ENCODE measurements around the gene TRMU.

The TRMU gene

DNA sequence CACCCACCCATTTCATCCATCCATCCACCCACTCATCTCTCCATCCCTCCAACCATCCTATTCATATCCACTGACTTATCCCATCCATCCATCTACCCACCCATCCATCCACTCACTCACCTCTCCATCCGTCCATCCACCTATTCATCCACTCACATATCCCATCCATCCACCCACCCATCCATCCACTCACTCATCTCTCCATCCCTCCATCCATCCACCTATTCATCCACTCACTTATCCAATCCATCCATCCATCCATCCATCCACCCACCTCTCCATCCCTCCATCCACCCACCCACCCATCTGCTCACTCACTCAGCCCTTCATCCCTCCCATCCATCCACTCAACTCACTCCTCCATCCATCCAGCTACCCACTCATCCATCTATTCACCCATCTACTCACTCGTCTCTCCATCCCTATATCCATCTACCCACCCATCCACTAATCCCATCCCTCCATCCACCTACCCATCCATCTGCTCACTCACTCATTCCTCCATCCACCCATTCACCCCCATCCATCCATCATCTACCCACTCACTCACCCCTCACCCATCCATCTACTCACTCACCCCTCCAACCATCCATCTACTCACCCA lies 36.2 kb downstream of the TRMU start:
- no peak for DNase-seq

DNA sequence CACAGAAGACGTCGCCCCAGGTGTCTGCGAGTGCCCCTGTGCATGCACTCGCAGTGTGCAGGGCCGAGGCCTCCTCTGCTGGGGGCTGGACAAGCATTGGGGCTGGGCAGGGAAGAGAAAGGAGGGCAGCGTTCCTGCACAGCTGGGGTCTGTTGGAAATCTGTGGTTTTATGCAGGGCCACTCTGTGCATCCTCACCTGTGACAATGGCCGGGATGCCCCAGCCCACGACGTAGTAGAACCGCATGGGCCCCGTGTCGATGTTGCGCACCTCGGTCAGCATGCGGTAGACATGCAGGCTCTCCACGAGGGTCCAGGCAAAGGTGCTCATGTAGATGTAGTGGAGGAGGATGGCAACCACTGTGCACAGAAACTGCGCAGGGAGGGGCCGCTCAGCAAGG lies 37.2 kb downstream of the TRMU start:
- DNase-seq, result no peak

DNA sequence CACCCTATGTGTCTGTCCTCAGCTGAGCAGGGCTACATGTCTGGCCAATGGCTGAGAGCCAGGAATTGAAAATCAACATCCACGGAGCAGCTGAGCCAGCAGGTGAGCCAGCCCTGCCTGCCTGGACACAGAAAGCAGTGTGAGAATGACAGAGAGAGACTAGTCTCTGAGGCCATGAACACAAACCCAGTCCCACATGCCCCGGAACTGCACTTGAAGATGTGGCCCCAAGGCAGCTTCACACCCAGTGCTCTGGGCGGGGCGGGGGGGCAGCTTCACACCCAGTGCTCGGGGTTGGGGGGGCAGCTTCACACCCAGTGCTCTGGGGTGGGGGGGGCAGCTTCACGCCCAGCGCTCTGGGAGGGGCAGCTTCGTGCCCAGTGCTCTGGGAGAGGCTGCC lies 37.6 kb downstream of the TRMU start:
- no peak for DNase-seq

DNA sequence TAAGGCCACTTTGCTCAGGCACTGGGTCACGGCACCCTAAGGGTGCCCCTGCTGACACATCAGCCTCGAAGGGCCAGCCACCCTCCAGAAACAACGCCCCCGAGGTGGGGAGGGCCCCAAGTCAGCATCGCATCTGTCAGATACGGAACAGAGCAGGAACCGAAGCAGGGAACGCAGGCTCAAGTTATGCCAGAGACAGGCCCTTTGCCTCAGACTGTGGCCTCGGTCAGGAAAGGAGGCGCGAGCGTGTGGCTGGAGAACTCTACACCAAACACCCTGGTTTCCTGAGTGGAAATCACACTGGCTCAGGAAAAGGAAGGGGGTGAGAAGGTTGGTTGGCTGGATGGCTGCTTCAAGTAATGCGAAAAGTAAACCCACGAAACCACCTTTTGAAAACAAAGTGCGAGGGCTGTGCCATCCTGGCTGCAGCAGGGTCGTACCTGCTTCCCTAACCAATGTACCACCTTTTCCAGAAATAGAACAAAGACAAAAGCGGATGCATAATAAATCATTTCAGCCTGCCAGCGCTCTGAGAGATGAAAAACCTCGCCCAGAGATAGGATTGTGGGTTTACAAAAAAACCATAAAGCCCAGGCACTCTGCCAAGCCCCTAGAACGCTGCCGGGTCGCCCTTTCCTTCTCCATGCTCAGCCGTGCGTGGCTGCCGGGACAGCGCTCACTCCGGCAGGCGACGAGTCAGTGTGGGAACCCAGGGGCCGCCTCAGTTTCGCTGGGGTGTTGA lies 38.6 kb downstream of the TRMU start:
- DNase-seq, result no peak

DNA sequence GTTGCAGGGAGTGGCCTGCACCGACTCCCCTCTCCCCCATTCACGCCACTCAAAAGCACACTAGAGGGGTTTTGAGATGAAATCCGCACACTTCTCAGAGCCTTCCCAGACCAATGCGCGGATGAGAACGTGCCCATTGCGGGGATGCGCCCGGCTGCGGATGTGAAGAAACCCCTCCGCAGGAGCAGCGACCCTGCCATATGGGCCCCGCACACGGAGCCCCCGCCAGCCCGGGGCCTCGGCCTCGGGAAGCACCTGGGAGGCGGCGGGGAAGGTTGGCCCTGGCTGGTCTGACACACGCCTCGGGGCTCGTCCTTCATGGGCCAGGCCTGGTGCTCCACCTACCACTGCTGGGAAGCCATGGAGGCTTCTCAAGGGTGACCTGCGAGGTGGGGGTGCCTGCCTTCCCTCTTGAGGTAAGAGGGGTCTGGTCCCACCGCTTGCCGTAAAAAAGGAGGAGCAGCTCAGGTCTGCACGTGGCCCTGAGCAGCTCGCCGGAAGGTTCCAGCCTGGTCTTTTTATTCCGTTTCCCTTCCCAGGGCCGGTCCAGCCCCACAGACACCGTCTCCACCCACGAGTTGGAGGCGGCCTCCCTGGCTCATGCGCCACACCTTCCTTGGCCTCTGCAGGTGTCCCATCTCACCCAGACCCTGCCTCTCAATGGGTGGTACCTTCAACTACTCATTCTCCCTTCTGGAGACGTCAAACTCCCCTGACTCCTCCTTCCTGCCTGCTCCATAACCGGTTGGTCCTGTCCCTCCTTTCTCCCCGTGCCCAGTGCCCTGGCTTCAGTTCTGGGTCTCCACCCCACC lies 39.4 kb downstream of the TRMU start:
- no peak for DNase-seq

DNA sequence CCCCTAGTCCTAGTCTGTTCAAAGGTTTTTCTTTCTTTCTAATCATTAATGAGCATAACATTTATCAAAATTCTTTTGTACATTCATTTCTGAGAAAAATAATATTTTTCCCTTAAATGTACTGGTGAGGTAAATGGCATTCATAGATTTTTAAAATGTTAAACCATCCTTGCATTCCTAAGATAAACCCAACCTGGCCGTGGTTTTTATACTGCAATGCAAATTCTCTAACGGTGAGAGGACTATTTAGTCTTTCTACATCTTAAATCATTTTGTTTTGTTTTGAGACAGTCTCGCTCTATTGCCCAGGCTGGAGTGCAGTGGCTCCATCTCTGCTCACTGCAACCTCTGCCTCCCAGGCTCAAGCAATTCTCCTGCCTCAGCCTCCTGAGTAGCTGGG lies 40.6 kb downstream of the TRMU start:
- no peak for DNase-seq

DNA sequence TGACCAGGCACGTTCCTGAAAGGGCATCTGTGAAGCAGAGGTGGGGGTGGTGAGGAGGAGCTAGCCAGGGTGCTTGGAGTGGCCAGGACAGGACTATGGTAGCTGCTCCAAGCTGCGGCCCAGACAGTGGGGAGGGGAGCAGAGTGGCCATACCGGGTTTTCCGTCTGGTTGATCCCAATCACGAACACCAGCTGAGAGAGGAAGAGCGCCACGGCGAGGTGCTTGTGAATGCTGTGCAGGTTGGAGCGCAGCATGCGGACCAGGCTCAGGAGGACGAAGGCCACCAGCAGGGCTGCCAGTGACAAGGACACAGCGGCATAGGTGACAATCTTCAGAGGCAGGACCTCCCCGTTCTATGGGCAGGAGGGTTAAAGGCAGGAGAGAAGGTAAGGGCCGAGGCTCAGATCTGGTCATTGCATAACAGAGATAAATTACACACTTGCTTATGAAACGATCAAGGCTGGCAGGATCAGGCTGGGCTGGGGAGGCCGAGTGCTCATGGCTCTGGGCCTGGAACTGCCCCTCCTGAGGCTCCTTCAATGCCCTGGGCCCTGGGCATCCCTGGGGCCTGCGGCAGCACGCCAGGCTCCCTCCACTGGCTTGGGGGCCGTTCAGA lies 41.5 kb downstream of the TRMU start:
- no peak for DNase-seq

DNA sequence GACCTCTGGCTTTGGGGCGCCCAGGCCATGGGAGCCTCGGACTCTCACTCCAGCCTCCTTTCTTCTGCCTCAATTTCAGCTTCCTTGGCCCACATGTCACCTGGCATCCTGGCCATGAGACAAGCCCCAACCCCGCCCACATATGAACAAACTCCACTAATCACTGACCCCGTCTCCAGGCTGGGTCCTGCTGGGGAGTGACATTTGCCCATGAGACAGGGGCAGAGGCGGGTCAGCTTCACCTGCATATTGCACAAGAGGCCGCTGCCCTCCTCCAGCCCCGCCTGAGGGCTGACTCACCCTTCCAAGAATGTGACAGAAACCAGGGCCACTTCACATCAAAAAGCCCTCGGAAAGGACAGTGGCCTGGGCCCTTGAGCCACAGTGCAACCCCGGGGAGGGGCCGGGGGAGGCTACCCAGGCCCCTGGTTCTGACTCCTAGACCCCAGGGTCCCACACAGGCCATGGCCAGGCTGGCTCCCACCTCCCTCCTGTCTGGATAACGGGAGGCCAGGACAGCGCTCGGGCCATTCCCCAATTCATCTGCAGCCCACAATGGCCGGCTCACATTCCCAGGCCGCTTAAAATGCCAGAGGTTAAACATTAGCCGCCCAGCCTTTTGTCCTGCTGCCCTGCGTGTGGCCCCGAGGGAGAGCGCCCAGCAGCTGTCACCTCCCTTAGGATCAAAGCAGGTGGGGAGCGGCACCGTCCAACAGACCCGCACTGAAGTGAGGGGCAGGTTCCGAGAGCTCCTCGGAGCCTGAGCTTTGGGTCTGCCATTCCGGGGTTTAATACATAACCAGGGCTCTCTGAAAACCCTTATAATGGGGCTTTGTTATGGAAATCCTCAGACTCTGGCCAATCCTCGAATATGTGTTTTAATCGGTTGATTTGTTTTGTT lies 42.3 kb downstream of the TRMU start:
- DNase-seq, result no peak

DNA sequence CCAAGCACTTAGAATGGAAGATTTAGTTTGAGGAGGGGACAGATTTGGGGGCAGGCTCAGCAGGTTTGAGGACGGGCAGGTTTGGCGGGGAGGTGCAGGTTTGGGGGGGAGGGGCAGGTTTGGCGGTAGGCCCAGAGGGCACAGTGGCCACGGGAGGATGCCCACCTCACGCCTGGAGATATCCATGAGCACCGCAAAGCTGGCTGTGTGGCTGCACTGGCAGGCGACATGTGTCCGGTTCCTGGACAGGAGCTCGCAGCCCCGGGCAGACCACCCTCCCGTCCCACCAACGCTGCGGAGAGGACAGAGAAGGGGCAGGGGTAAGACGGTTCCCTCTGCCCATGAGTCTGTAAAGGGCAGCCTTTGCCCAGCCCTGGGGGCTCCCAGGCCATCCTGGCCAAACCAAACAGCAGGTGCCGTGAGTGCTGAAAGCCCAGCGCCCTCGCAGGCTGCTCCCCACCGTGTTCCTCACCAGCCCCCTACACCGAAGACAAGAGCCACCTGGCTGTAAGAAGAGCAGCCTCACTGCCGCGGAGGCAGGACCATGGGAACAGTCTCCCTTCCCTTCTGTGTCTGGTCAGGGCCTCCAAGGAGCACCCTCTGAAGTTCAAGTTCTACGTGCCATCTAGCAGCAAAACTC lies 43.0 kb downstream of the TRMU start:
- DNase-seq, result no peak

DNA sequence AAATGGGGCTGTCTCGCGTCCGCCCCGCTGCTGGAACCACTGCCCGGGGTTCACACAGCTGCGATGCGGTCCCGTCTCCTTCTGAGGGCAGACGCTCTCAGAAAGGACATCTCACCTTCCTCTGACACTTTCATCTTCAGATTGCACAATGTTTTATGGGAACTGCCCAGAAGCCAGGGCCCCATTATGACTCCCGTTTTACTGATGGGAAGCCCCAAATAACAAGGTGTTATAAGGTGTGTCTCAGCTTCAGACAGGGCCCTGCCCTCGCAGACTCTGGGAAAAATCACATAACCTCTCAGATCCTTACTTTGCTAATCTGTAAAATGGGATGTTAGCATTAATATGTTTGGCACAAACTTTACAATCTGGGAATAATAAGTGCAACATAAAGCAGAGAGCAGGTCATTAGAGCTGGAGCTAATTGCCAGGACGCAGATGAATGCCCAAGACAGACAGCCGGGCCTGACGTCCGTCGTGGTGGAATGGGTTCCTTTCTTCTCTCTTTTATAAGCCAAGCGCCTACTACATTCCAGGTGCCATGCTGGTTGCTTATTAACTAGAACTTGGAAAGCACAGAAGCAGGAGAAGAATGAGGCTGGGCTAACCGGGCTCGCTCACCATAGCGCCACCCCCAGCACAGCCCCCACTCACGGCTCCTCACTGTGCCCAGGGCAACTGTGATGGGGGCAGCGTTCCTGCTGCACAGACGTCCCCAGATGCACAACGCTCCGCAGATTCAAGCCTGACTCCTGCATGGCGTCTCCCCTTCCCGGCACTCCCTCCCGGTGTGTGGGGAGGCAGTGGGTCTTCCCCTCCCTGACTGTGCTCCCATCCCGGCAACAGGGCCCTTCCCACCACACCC lies 43.8 kb downstream of the TRMU start:
- DNase-seq, result no peak

DNA sequence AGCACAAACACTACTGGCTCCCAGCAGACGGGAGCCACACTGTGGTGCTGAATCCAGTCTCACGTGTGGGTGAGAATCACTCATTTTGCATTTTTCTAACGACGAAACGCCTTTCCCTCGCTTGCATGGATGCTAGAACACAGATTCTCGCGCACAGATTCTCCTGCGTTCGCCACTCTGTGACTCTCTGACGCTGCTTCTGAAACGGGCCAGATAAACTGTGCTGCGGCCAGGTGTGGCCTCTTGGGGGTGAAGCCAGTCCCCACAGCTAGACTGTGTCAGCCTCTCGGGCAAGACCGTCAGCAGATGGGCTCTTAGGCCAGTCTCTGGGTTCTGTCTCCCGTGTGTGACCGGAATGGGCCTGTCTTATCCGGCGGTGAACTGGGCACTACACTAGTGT lies 44.6 kb downstream of the TRMU start:
- no peak for DNase-seq

DNA sequence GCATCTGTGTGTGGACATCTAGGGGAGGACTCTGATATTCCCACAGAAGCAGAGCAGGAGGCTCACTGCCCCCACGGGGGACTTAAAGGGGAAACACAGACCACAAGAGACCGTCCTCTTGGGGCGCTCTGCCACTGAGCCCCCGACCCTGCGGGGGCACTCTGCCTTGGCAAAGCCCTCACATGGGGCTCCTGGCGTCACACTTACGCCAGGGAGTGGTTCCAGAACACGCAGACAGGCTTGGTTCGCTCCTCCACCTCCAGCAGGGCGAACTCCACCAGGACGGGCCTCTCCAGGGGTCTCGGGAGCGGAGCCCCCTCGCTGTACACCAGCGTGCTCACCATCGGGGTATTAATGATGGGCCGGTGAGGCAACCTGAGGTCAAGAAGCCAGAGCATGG lies 45.1 kb downstream of the TRMU start:
- DNase-seq, result no peak

DNA sequence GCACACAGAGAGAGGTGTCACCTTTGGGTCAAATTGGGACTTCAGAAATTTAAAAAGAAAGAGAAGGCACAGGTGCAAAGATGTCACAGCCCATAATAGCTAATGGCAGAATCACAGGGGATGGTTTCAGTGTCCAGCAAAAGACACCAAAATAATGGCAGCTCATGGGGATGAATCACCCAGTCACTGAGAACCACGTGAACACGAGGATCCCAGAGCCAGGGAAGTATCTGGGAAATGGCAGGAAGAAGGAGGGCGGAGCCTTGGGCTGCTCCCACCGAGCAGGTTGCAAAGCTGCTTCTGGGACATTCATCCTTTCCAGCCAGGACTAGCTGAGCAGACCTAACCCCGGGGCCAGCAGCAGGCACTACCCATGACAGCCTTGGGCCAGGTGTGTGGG lies 45.6 kb downstream of the TRMU start:
- no peak for DNase-seq

DNA sequence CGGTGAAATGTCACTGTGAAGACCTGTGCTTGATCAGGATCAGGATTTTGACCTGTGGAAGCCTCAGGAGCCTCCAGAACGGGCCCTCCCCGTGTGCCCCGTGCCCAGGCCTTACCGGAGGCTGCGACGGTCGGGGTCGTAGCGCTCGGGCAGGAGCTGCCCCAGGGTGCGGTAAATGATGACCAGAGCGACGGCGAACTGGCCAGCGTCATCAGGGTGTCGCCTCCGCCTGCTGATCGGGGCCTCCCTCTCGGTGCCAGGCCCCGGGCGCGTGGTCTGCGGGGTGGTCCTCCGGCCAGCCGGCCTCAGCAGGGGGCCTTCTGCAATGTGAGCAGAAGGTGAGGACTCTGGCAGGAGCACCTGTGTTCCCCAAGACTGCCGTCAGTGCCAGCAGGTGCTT lies 46.2 kb downstream of the TRMU start:
- DNase-seq, result no peak

DNA sequence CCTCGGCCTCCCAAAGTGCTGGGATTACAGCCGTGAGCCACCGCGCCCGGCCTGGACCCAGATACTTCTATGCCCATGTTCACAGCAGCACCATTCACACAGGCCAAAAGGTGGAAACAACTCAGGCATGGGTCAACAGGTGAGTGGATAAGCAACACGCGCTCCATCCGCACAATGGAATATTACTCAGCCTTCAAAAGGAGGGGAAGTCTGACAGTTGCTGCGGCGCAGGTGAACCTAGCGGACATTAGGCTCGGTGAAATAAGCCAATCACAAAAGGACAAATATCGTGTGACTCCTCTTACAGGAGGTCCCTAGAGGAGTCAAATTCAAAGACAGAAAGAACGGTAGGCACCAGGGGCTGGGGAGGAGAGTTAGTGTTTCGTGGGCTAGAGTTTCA lies 47.0 kb downstream of the TRMU start:
- DNase-seq, result no peak

DNA sequence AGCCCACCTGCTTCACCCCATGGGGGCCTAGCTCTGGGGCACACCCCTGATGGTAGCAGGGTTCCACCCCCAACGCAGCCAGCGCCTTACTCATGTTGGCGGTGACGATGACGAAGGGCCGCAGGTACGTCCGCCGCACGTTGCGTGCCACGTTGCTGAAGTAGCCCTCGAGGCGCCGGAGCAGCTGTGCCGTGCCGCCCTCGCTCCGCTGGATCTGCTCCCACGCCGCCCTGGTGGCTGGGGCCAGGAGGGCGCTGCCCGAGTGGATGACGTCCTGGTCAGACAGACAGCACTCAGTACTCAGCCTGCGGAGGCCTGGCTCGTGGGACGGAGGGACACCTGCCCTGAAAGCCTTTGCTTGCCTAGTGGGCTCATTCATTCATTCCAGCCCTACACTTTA lies 50.8 kb downstream of the TRMU start:
- no peak for DNase-seq

DNA sequence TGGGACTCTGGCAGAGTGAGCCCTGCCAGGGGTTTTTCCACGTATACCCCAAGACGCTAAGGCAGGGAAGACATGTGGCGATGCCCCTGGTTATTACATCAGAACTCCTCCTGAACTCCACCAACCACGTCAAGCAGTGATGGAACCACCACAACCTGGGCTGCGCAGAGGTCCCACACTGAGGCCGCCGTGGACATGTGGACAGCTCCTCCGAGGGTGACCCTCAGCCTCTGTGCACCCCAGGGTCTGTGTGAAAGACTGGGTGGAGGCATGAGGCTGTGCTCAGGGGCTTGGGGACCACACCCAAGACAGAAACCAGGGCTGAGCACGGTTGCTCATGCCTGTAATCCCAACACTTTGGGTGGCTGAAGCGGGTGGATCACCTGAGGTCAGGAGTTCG lies 52.2 kb downstream of the TRMU start:
- DNase-seq, result no peak

DNA sequence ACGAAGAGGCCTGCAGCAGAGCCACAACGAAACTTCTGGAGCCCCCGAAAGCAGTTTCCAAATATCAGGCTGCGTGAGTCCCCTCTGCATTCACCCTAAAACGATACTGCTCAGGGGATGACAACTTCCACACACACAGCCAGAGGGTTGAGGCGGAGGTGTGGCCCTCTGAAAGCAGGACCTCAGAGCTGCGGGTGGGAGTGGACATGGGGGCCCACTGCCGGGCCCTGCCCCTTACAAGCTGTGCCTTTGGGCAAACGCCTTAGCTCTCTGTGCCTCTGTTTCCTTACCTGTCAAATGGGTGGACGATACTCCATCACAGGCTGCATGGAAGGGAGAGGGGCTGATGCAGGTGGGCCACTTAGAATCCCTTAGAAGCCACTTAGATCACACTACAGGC lies 53.1 kb downstream of the TRMU start:
- no peak for DNase-seq

DNA sequence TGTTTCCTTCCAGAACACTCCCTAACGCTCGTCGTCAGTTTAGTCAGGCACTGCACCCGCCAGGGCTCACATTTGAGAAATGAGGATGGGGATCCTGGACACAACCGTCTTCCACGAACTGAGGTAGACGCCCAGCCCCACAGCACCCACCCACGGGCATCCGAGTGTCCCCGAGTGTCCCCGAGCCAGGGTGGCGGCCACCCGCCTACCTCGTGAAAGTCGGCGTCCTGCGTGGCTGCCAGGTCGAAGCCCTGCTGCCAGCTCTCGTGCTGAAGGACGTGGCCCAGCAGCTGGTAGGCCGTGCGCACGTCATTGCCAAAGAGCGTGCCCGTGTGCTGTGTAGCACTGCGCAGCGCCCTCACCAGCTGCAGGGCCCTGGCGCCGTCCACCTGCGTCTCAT lies 53.6 kb downstream of the TRMU start:
- no peak for DNase-seq

DNA sequence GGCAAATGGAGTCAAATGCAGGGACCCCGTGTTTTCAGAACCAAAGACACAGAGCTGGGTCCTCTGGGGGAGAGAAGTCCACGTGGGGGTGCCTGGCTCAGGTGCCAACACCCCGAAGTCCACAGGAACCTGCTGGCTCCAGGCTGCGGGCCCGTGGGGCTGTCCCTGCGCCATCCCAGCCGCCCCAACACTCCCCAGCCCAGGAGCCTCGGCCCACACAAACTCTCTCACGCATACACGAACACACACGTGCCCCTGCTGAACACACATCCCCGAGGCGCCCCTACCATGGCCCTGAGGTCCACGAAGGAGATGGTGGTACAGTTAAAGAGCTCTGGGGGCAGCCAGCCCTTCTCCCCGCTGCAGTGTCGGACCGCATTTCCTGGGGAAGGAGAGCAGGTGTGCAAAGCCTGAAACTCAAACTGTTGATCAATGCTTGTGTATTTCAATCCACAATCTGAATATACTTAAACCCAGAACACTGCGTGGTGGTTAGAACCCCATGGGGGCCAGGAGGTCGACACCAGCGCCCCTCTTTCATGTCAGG lies 54.7 kb downstream of the TRMU start:
- DNase-seq, result no peak

All from right forelimb (tissue), 1 donor.